ENCODE results near the gene DYSF.

DNA sequence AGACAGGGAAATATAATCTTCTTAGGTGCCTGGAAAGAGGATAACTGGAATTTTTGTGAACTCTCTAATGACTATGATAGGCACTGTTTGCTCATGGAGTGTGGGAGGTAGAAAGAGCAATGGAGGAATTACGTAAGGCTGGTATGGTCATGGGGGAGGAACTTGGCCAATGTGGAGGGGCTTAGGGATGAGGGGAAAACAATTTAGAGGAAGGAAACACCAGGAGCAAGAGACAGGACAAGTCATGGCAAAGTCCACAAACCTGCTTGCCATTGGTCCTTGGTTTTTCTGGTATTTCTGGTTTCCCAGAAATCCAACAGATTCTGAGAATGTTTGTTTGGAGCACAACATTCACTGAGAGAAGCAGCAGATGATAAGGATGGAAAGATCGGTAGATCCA lies 274.2 kb downstream of the DYSF start:
- no peak for TF ChIP-seq CTCF (IDR thresholded peaks at IDR 0.05; ENCODE audit: low read depth, low read length)
- no peak for TF ChIP-seq EZH2phosphoT487 (IDR thresholded peaks at IDR 0.05; ENCODE audit: low read depth)
